SW480 (cell line): ENCODE data around the gene AHDC1.
A peak's percentile ranks its signal among the peaks of the same experiment; 100 is the strongest.
"Not testable (repeated sequence)": the region's sequence is repeated elsewhere in the genome, so short reads cannot be mapped to it uniquely, and the experiment has no call there.

Experiments used
- DNase-seq: peaks from one replicate; pipeline ENCODE4 v3.0.0-alpha.2; 2016; ENCODE audit warnings: low spot score

AHDC1 gene, protein sequence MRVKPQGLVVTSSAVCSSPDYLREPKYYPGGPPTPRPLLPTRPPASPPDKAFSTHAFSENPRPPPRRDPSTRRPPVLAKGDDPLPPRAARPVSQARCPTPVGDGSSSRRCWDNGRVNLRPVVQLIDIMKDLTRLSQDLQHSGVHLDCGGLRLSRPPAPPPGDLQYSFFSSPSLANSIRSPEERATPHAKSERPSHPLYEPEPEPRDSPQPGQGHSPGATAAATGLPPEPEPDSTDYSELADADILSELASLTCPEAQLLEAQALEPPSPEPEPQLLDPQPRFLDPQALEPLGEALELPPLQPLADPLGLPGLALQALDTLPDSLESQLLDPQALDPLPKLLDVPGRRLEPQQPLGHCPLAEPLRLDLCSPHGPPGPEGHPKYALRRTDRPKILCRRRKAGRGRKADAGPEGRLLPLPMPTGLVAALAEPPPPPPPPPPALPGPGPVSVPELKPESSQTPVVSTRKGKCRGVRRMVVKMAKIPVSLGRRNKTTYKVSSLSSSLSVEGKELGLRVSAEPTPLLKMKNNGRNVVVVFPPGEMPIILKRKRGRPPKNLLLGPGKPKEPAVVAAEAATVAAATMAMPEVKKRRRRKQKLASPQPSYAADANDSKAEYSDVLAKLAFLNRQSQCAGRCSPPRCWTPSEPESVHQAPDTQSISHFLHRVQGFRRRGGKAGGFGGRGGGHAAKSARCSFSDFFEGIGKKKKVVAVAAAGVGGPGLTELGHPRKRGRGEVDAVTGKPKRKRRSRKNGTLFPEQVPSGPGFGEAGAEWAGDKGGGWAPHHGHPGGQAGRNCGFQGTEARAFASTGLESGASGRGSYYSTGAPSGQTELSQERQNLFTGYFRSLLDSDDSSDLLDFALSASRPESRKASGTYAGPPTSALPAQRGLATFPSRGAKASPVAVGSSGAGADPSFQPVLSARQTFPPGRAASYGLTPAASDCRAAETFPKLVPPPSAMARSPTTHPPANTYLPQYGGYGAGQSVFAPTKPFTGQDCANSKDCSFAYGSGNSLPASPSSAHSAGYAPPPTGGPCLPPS (N-terminal part only)

DNA sequence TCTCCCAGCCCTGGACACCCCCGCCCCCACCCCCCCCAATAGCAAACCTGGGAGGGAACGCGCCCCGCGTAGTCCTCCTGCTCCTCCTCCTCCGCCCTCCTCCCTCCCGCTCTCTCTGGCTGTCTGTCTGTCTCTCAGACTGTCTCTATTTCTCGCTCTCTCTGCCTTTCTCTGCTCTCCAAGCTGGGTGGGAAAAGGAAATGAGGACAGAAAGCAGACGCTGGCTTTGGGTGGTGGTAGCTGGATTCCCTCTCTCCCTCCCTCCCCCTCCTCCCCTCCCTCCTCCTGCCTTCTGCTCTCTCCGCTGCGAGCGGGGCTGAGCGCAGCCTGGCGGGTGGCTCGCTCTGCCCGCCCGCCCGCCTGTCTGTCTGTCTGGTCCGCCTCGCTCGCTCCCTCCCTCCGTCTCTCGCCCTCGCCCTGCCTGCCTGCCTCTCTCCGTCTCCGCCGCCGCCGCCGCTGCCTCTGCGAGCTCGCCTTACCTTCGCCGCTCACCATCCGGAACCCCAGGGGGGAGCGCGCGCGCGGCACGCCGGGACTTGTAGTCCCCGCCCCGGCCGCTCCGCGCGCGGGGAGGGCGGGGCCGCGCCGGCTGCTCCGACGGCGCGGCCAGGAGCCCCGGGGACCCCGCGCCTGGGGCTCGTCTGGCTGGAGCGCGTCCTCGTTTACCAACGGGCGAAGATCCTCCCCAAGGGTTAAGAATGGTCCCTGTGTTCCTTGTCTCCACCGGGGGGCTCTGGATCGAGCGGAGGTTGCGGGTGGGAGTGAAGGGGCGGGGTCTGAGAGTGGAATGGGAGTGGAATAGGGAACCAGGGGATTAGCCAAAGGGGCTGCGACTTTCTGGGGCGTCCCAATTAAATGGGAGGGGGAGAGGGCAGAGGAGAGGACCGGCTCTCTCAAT lies at the start of gene AHDC1:
TSS of gene AHDC1 (minus strand) at position 464 of the 898 bp plus-strand sequence. CDS start 52,029 bp downstream, outside the sequence.
- DNase-seq = peak; percentile 85

GRCh38 chr1:27652111-27652864 lies 48.3 kb upstream of the AHDC1 start:
- no peak for DNase-seq

DNA sequence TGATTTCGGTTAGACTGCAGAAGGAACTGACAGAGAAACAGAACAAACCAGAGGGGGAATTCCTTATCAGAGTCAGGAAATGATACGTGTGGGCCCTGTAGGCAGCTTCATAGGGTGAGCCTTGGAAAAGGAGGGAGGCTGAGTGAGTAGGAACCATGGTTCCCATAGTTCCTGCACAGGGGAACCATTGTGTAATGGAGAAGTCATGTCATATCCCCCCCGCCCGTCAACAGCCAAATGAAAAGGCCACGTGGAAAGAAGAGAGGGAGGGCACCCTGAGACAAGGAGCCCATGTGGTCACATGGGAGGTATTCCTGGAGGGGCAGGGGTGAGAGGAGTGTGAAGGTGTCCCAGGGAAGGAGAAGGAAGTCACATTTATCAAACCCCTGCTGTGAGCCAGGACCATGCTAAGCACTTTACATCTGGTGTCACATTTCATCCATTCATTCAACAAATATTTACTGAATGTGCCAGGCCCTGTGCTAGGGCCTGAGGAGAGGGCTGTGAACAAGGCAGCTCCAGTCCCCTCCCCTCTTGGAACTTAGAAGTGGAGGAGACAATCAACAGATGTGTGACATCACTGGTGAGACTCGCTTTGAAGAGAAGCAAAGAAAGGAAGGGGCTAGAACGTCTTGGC lies 46.7 kb upstream of the AHDC1 start:
- no peak for DNase-seq

GRCh38 chr1:27650171-27650538 lies 46.2 kb upstream of the AHDC1 start:
- no peak for DNase-seq

DNA sequence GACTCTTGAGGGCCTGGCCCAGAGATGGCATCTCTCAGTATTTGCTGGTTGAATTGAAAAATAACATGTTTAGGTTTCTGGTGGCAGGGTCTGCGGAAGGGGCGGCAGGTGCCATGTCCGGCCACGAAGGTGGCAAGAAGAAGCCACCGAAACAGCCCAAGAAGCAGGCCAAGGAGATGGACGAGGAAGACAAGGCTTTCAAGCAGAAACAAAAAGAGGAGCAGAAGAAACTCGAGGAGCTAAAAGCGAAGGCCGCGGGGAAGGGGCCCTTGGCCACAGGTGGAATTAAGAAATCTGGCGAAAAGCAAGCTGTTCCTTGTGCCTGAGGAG lies 45.3 kb upstream of the AHDC1 start:
- DNase-seq = no peak

GRCh38 chr1:27648602-27649305 lies 44.8 kb upstream of the AHDC1 start:
- no peak for DNase-seq

GRCh38 chr1:27647328-27647727 lies 43.4 kb upstream of the AHDC1 start:
- DNase-seq = no peak

DNA sequence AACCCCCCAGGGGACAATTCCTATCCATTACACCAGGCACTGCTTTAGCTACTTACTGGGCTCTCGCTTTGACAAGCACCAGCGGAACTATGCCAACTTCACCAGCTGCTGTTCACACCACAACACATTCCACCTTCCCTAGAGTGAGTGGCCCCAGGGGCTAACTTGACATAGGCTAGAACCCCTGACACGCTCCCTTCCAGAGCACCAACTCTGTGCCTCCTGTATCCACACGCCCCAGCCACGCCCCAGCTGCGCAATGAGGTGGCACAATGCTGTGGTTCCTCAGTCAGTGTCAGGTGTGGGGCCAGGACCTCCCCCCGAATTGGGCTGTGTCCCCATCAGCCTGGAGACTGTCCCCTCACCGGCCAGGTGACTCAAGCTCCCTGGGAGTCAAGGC lies 42.7 kb upstream of the AHDC1 start:
- no peak for DNase-seq

DNA sequence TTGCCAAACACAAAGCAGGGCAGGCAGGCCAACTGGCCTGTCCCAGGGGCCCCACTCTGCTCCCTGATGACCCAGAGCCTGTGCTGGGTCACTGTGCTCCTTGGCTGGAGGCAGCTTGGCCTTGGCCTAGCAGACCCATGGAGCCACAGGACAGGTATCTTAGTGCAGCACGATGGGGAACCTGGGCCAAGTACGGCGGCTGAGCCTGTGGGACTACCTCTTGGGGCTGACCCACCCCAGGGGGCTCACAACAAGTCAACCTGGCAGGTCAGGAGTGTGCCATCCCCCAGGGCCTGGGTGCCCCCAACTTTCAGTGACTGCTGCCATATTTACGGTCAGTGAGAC lies 41.1 kb upstream of the AHDC1 start:
- DNase-seq = no peak

GRCh38 chr1:27644369-27645070 lies 40.6 kb upstream of the AHDC1 start:
- no peak for DNase-seq

DNA sequence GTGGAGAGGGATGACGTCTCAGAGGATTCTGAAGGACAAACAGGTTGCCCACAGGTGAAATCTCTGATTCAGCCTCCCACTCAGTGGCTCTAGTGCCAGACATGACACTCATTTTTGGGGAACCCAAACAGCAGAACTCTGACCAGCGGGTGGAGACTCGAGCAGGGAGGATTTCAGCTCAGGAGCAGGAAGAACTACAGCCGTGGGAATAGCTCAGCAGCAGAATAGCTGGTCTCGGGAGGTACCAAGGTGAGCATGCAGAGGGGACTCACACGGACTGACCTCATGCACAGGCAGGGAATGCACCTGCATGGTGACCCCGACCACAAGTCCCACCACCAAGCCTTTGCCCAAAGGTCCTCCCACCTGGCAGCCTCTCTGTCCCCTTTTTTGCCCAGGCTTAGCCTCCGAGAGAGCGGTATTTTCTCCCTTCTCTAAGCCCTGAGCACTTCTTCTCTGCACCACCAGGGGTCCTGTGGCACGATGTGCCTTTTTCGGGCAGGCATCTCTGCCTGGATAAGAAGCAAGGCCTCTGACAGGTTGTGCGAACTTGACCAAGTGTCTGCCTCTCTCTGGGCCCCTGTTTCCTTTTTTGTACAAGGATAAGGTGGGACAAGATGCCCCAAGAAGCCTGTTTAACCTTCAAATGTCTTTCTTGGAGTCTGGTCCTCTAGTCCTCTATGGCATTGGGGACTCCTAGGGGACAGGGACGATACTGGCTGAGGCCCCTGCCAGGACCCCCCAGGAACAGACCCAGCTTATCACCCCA lies 39.8 kb upstream of the AHDC1 start:
- DNase-seq = no peak

- not testable (repeated sequence) for DNase-seq
Measured at GRCh38 chr1:27640514-27640913, 36.6 kb upstream of the AHDC1 start.

- DNase-seq = no peak
Measured at GRCh38 chr1:27638805-27639204, 34.9 kb upstream of the AHDC1 start.

DNA sequence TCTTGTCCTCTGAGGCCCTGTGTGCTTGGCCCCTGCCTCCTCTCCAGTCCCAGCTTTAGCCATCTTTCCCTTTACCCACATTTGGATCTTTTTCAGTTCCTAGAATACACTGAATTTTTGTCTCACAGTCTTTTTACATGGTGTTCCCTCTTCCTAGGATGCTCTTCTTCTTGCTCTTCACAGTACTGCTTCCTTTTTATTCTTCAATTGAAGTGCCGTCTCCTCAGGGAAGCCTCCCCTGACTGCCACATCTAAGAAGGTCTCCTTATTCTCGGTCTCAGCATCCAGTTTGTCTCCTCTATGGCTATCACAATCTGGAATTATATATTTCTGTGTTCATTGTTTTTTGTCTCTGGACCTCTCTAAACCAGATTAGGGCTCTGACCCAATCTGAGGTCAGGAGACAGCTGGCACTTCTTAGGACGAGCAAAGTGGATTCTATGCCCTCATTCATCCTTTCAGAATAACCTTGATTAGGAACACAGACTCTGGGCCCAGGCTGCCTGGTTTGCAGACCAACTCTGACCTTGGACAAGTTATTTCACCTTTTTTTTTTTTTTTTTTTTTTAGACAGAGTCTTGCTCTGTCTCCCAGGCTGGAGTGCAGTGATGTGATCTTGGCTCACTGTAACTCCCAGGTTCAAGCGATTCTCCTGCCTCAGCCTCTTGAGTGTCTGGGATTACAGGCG lies 34.2 kb upstream of the AHDC1 start:
- DNase-seq = no peak

GRCh38 chr1:27635396-27636142 lies 31.6 kb upstream of the AHDC1 start:
- no peak for DNase-seq

- no peak for DNase-seq
Measured at GRCh38 chr1:27634985-27635367, 31.0 kb upstream of the AHDC1 start, which contains the start of gene FGR. TSS of gene FGR (minus strand) at chr1:27635185. CDS start at chr1:27623916, 11,269 bp downstream.
